Neuron (in vitro differentiated cells): ENCODE measurements around the gene NMNAT2.

ENCODE experiments used
- H2AFZ ChIP-seq: one replicate; pipeline ENCODE4 v1.6.1; 2013; ENCODE audit warnings: low read depth, mild to moderate bottlenecking, inconsistent platforms, low read length, moderate library complexity
- H3K27me3 ChIP-seq: one replicate; pipeline ENCODE4 v1.6.1; 2013; ENCODE audit warnings: low read length; ENCODE audit not compliant: insufficient read depth
- H3K36me3 ChIP-seq: one replicate; pipeline ENCODE4 v1.6.1; 2013; ENCODE audit warnings: low read length; ENCODE audit not compliant: insufficient read depth
- H3K4me1 ChIP-seq: one replicate; pipeline ENCODE4 v1.6.1; 2013; ENCODE audit warnings: low read length; ENCODE audit not compliant: insufficient read depth
- H3K4me3 ChIP-seq: 2 replicates; pipeline ENCODE4 v1.5.1; 2013; ENCODE audit warnings: mild to moderate bottlenecking, low read length, moderate library complexity
- H3K9me3 ChIP-seq: one replicate; pipeline ENCODE4 v1.6.1; 2013; ENCODE audit warnings: low read length

NMNAT2 gene

GRCh38 chr1:183372586-183373230, 45.5 kb downstream of the NMNAT2 start:
- Histone ChIP-seq H3K36me3 (no peaks in the 10 kb centered on the region), H3K4me1 (peaks cover 11% of the 10 kb centered on the region), H3K27me3 (no peaks in the 10 kb centered on the region), H3K4me3 (no peak overlapping the region), H3K9me3 (no peaks in the 10 kb centered on the region), H2AFZ (no peak overlapping the region)

GRCh38 chr1:183370399-183371058, 47.7 kb downstream of the NMNAT2 start:
- Histone ChIP-seq H3K36me3 (no peaks in the 10 kb centered on the region), H3K27me3 (no peaks in the 10 kb centered on the region), H3K4me3 (no peak overlapping the region), H2AFZ (no peak overlapping the region), H3K4me1 (peaks cover 11% of the 10 kb centered on the region), H3K9me3 (no peaks in the 10 kb centered on the region)

GRCh38 chr1:183368213-183369108, 49.7 kb downstream of the NMNAT2 start:
- Histone ChIP-seq H2AFZ (no peak overlapping the region), H3K9me3 (no peaks in the 10 kb centered on the region), H3K4me1 (peaks cover 8% of the 10 kb centered on the region), H3K36me3 (no peaks in the 10 kb centered on the region), H3K27me3 (no peaks in the 10 kb centered on the region), H3K4me3 (no peak overlapping the region)

GRCh38 chr1:183366116-183366515, 52.1 kb downstream of the NMNAT2 start:
- H3K9me3 ChIP-seq: no peaks in the 10 kb centered on the region
- H3K4me1 ChIP-seq: peaks cover 12% of the 10 kb centered on the region
- no peak overlapping the region for H2AFZ ChIP-seq
- no peaks in the 10 kb centered on the region for H3K36me3 ChIP-seq
- no peaks in the 10 kb centered on the region for H3K27me3 ChIP-seq
- H3K4me3 ChIP-seq: no peak overlapping the region

- peaks cover 12% of the 10 kb centered on the region for H3K4me1 ChIP-seq
- no peak overlapping the region for H2AFZ ChIP-seq
- no peaks in the 10 kb centered on the region for H3K9me3 ChIP-seq
- no peaks in the 10 kb centered on the region for H3K27me3 ChIP-seq
- no peak overlapping the region for H3K4me3 ChIP-seq
- H3K36me3 ChIP-seq: no peaks in the 10 kb centered on the region
Observed at GRCh38 chr1:183365676-183366075, 52.5 kb downstream of the NMNAT2 start.

- H3K4me3 ChIP-seq: no peak overlapping the region
- no peaks in the 10 kb centered on the region for H3K9me3 ChIP-seq
Observed at GRCh38 chr1:183365093-183365492, 53.1 kb downstream of the NMNAT2 start.

GRCh38 chr1:183363972-183364371, 54.2 kb downstream of the NMNAT2 start:
- H3K27me3 ChIP-seq: no peaks in the 10 kb centered on the region
- H3K4me3 ChIP-seq: no peak overlapping the region
- no peaks in the 10 kb centered on the region for H3K9me3 ChIP-seq
- H3K36me3 ChIP-seq: no peaks in the 10 kb centered on the region
- H3K4me1 ChIP-seq: peaks cover 7% of the 10 kb centered on the region
- no peak overlapping the region for H2AFZ ChIP-seq

More at GRCh38 chr1:183365093-183365492, 53.1 kb downstream of the NMNAT2 start:
- H3K36me3 ChIP-seq: no peaks in the 10 kb centered on the region
- no peaks in the 10 kb centered on the region for H3K27me3 ChIP-seq
- no peak overlapping the region for H2AFZ ChIP-seq
- H3K4me1 ChIP-seq: peaks cover 12% of the 10 kb centered on the region

- Histone ChIP-seq H3K9me3 (no peaks in the 10 kb centered on the region), H3K27me3 (no peaks in the 10 kb centered on the region), H2AFZ (no peak overlapping the region), H3K4me1 (peaks cover 4% of the 10 kb centered on the region), H3K4me3 (no peak overlapping the region), H3K36me3 (no peaks in the 10 kb centered on the region)
Observed at GRCh38 chr1:183361081-183361480, 57.1 kb downstream of the NMNAT2 start.

GRCh38 chr1:183360473-183360872, 57.7 kb downstream of the NMNAT2 start:
- no peak overlapping the region for H3K4me3 ChIP-seq
- H2AFZ ChIP-seq: no peak overlapping the region
- no peaks in the 10 kb centered on the region for H3K9me3 ChIP-seq
- H3K36me3 ChIP-seq: no peaks in the 10 kb centered on the region
- peaks cover 4% of the 10 kb centered on the region for H3K4me1 ChIP-seq
- no peaks in the 10 kb centered on the region for H3K27me3 ChIP-seq

- Histone ChIP-seq H3K27me3 (no peaks in the 10 kb centered on the region), H3K36me3 (no peaks in the 10 kb centered on the region), H3K4me1 (peaks cover 4% of the 10 kb centered on the region), H3K4me3 (no peak overlapping the region), H3K9me3 (no peaks in the 10 kb centered on the region), H2AFZ (no peak overlapping the region)
Observed at GRCh38 chr1:183356534-183357182, 61.5 kb downstream of the NMNAT2 start.

GRCh38 chr1:183355797-183356196, 62.4 kb downstream of the NMNAT2 start:
- Histone ChIP-seq H3K27me3 (no peaks in the 10 kb centered on the region), H3K36me3 (no peaks in the 10 kb centered on the region), H2AFZ (no peak overlapping the region), H3K9me3 (no peaks in the 10 kb centered on the region), H3K4me1 (peaks cover 4% of the 10 kb centered on the region), H3K4me3 (no peak overlapping the region)

- Histone ChIP-seq H3K4me3 (no peak overlapping the region), H3K36me3 (no peaks in the 10 kb centered on the region), H3K9me3 (no peaks in the 10 kb centered on the region), H2AFZ (no peak overlapping the region), H3K27me3 (no peaks in the 10 kb centered on the region), H3K4me1 (peaks cover 4% of the 10 kb centered on the region)
Observed at GRCh38 chr1:183355181-183355580, 63.0 kb downstream of the NMNAT2 start.

- Histone ChIP-seq H2AFZ (no peak overlapping the region), H3K36me3 (no peaks in the 10 kb centered on the region), H3K9me3 (no peaks in the 10 kb centered on the region), H3K27me3 (no peaks in the 10 kb centered on the region), H3K4me3 (no peak overlapping the region), H3K4me1 (peaks cover 19% of the 10 kb centered on the region)
Observed at GRCh38 chr1:183353597-183353996, 64.6 kb downstream of the NMNAT2 start.
